Right lobe of liver (tissue), 4 donors: ENCODE measurements around the gene CAMSAP2.

Source experiments
- CTCF ChIP-seq, 4 donors: fragments of 200-600 bp in 3 of 4; fragments of 450-650 bp in 1 of 4; IDR thresholded peaks; one replicate each; pipeline versions ENCODE4 v1.5.1 to v1.8.0; 2016 to 2022; ENCODE audit warnings: antibody characterized with exemption in 4 of 4, mild to moderate bottlenecking in 2 of 4
- POLR2A ChIP-seq: fragments of 450-650 bp; IDR thresholded peaks from one replicate; pipeline ENCODE4 v1.6.1; 2017; ENCODE audit warnings: antibody characterized with exemption, mild to moderate bottlenecking
- donor health status: DM: no; HTN: no; CAD: no.
- donor health status: DM: no; HTN: no; CAD: no.
- donor health status: DM: no; HTN: yes; CAD: no.

GRCh38 chr1:200831091-200831490 is 92.4 kb downstream of the CAMSAP2 start:
- TF ChIP-seq CTCF (IDR thresholded peaks at IDR 0.05), result no peak
- no peak for TF ChIP-seq POLR2A
